Measurements from ENCODE around the gene GAN.

The GAN gene

GRCh38 chr16:81314603-81315270 is at the start of gene GAN:
TSS of gene GAN (plus strand) at chr16:81314962. CDS start at chr16:81315114, 152 bp downstream.
- peak; percentile 89 for DNase-seq (ENCODE audit: low read depth)

- no peak for DNase-seq (ENCODE audit: low read depth)
These were observed 49.7 kb upstream of the GAN start for GRCh38 chr16:81265052-81265451.

GRCh38 chr16:81265658-81266451 is 48.9 kb upstream of the GAN start:
- DNase-seq (ENCODE audit: low read depth): no peak

GRCh38 chr16:81266680-81267095 is 48.1 kb upstream of the GAN start:
- DNase-seq (ENCODE audit: low read depth): no peak

- DNase-seq (ENCODE audit: low read depth): no peak
These were observed 46.3 kb upstream of the GAN start for GRCh38 chr16:81268509-81268908.

GRCh38 chr16:81273223-81273950 is 41.4 kb upstream of the GAN start:
- no peak for DNase-seq (ENCODE audit: low read depth)

GRCh38 chr16:81275064-81275532 is 39.7 kb upstream of the GAN start:
- no peak for DNase-seq (ENCODE audit: low read depth)

- no peak for DNase-seq (ENCODE audit: low read depth)
These were observed 39.0 kb upstream of the GAN start for GRCh38 chr16:81275795-81276194.

- DNase-seq (ENCODE audit: low read depth): no peak
These were observed 38.4 kb upstream of the GAN start for GRCh38 chr16:81276323-81276722.

- no peak for DNase-seq (ENCODE audit: low read depth)
These were observed 37.2 kb upstream of the GAN start for GRCh38 chr16:81277541-81278080.

- no peak for DNase-seq (ENCODE audit: low read depth)
These were observed 36.2 kb upstream of the GAN start for GRCh38 chr16:81278526-81278925.

GRCh38 chr16:81279392-81279791 is 35.4 kb upstream of the GAN start:
- no peak for DNase-seq (ENCODE audit: low read depth)

GRCh38 chr16:81280393-81280792 is 34.4 kb upstream of the GAN start:
- DNase-seq (ENCODE audit: low read depth): no peak

GRCh38 chr16:81283044-81283443 is 31.7 kb upstream of the GAN start:
- no peak for DNase-seq (ENCODE audit: low read depth)

- DNase-seq (ENCODE audit: low read depth): no peak
These were observed 29.7 kb upstream of the GAN start for GRCh38 chr16:81284995-81285600.

- no peak for DNase-seq (ENCODE audit: low read depth)
These were observed 28.6 kb upstream of the GAN start for GRCh38 chr16:81286190-81286589.

GRCh38 chr16:81291117-81291516 is 23.6 kb upstream of the GAN start:
- no peak for DNase-seq (ENCODE audit: low read depth)

GRCh38 chr16:81292936-81293335 is 21.8 kb upstream of the GAN start:
- no peak for DNase-seq (ENCODE audit: low read depth)

GRCh38 chr16:81293909-81294802 is 20.6 kb upstream of the GAN start:
- no peak for DNase-seq (ENCODE audit: low read depth)

- no peak for DNase-seq (ENCODE audit: low read depth)
These were observed 18.1 kb upstream of the GAN start for GRCh38 chr16:81296631-81297030.

GRCh38 chr16:81307770-81308169 is 7.0 kb upstream of the GAN start:
- DNase-seq (ENCODE audit: low read depth): no peak

Data from stimulated activated CD8-positive, alpha-beta memory T cell treated with anti-CD3 and anti-CD28 coated beads, Interleukin-12 subunit alpha, Interleukin-12 subunit beta, amount 100 ng/mL, for 1 hour (primary cell).